ENCODE data around the gene KRTCAP2. TPM values are rescaled to one million over a fixed set of nuclear protein-coding genes. Genes with fewer than 3 reads are reported as not detected.

The KRTCAP2 gene
- total RNA-seq, 1 experiment from 2014 or later = 156 TPM

GRCh38 chr1:155135415-155136028, 37.6 kb downstream of the KRTCAP2 start, which contains the start of gene SLC50A1:
SLC50A1 (plus strand) TSS chr1:155135852; CDS start chr1:155135912, 60 bp downstream.
- Histone ChIP-seq H3F3A (ENCODE audit: insufficient read depth, low read depth) (peaks cover 60% of the 10 kb centered on the region), H3K27me3 (ENCODE audit: insufficient read depth, low read depth) (no peaks in the 10 kb centered on the region), H3K4me2 (peak within 1 kb of the TSS; percentile 94), H3K9me3 (ENCODE audit: insufficient read depth, low read depth) (no peaks in the 10 kb centered on the region), H4K20me1 (ENCODE audit: insufficient read depth) (no peaks in the 10 kb centered on the region), H3K9me2 (ENCODE audit: insufficient read depth) (no peaks in the 10 kb centered on the region), H3K79me2 (ENCODE audit: low read depth) (peaks cover 62% of the 10 kb centered on the region), H3K4me3 (peak within 1 kb of the TSS; percentile 78), H2AFZ (peak within 1 kb of the TSS; percentile 70; the same call in 1 of the 2 replicates), H3K27ac (peak within 1 kb of the TSS; percentile 99), H3K36me3 (ENCODE audit: low read depth) (peaks cover 29% of the 10 kb centered on the region), H3K4me1 (replicated peaks; ENCODE audit: insufficient read depth) (peaks cover 54% of the 10 kb centered on the region)
- intact Hi-C loops (cut with micrococcal nuclease; ENCODE audit: unreplicated experiment) = loop anchor here (1.0 to 5.0 kb wide), 4 partner anchors 8 to 163 kb away; partner anchors contain the start of genes CKS1B, EFNA1 and SHC1
- BruUV-seq (replicated peaks) = no TSS peak
- CTCF ChIA-PET = interaction anchor here (1.1 kb wide), 1 partner anchor 10 kb away, joined by 3 read pairs; no protein-coding TSS in a partner anchor
- peak; percentile 80 to 94 for DNase-seq
- POLR2A ChIA-PET (ENCODE audit: unreplicated experiment) = interaction anchor here (0.6 to 0.7 kb wide), 3 partner anchors 420 to 769 kb away, joined by 3 to 4 read pairs (median 3); no protein-coding TSS in a partner anchor
- TF ChIP-seq EZH2 (IDR thresholded peaks at IDR 0.05; ENCODE audit: low read depth) (no peak), CTCF (conservative IDR thresholded peaks at IDR 0.05) (0 out of 2 replicates have a peak, but pooled peaks have one; percentile 15)

GRCh38 chr1:155134880-155135414, 38.2 kb downstream of the KRTCAP2 start:
- TF ChIP-seq CTCF (conservative IDR thresholded peaks at IDR 0.05) = no peak
- no peak for TF ChIP-seq EZH2 (IDR thresholded peaks at IDR 0.05; ENCODE audit: low read depth)
- intact Hi-C loops (cut with micrococcal nuclease; ENCODE audit: unreplicated experiment) = loop anchor here (1.0 to 5.0 kb wide), 4 partner anchors 8 to 163 kb away; partner anchors contain the start of genes CKS1B, EFNA1 and SHC1
- Histone ChIP-seq H3K4me2 (peak overlapping the region; percentile 94), H3K4me1 (replicated peaks; ENCODE audit: insufficient read depth) (peaks cover 60% of the 10 kb centered on the region), H3K36me3 (ENCODE audit: low read depth) (peaks cover 29% of the 10 kb centered on the region), H3K9me2 (ENCODE audit: insufficient read depth) (no peaks in the 10 kb centered on the region), H3F3A (ENCODE audit: insufficient read depth, low read depth) (peaks cover 60% of the 10 kb centered on the region), H4K20me1 (ENCODE audit: insufficient read depth) (no peaks in the 10 kb centered on the region), H3K79me2 (ENCODE audit: low read depth) (peaks cover 66% of the 10 kb centered on the region), H2AFZ (no peak overlapping the region), H3K27ac (peak overlapping the region; percentile 99), H3K27me3 (ENCODE audit: insufficient read depth, low read depth) (no peaks in the 10 kb centered on the region), H3K4me3 (peak overlapping the region; percentile 78), H3K9me3 (ENCODE audit: insufficient read depth, low read depth) (no peaks in the 10 kb centered on the region)
- DNase-seq = peak; percentile 94 to 98
- BruUV-seq (replicated peaks) = TSS peak; percentile 68
- ChIA-PET CTCF (interaction anchor here (1.1 kb wide), 1 partner anchor 9 kb away, joined by 3 read pairs; no protein-coding TSS in a partner anchor), POLR2A (ENCODE audit: unreplicated experiment) (interaction anchor here (0.6 to 1.1 kb wide), 3 partner anchors 43 to 770 kb away, joined by 3 to 15 read pairs (median 4); no protein-coding TSS in a partner anchor)

- Histone ChIP-seq H4K20me1 (ENCODE audit: insufficient read depth) (no peaks in the 10 kb centered on the region), H3K4me1 (replicated peaks; ENCODE audit: insufficient read depth) (peaks cover 60% of the 10 kb centered on the region), H3K79me2 (ENCODE audit: low read depth) (peaks cover 60% of the 10 kb centered on the region), H2AFZ (no peak overlapping the region), H3F3A (ENCODE audit: insufficient read depth, low read depth) (peaks cover 61% of the 10 kb centered on the region), H3K36me3 (ENCODE audit: low read depth) (peaks cover 29% of the 10 kb centered on the region), H3K27ac (peak overlapping the region; percentile 99), H3K9me2 (ENCODE audit: insufficient read depth) (no peaks in the 10 kb centered on the region), H3K9me3 (ENCODE audit: insufficient read depth, low read depth) (no peaks in the 10 kb centered on the region), H3K27me3 (ENCODE audit: insufficient read depth, low read depth) (no peaks in the 10 kb centered on the region), H3K4me2 (peak overlapping the region; percentile 94), H3K4me3 (peak overlapping the region; percentile 78)
- ChIA-PET POLR2A (ENCODE audit: unreplicated experiment) (interaction anchor here (0.6 to 1.1 kb wide), 2 partner anchors 22 to 43 kb away, joined by 4 to 15 read pairs; no protein-coding TSS in a partner anchor), CTCF (interaction anchor here (0.6 to 1.1 kb wide), 2 partner anchors 9 kb away, joined by 3 to 4 read pairs; no protein-coding TSS in a partner anchor)
- DNase-seq = peak in 1 of 2 experiments; percentile 44
- TF ChIP-seq CTCF (conservative IDR thresholded peaks at IDR 0.05) = no peak
- no peak for TF ChIP-seq EZH2 (IDR thresholded peaks at IDR 0.05; ENCODE audit: low read depth)
- intact Hi-C loops (cut with micrococcal nuclease; ENCODE audit: unreplicated experiment) = loop anchor here (2.0 kb wide), 1 partner anchor 50 kb away; no protein-coding TSS in a partner anchor
- no TSS peak for BruUV-seq (replicated peaks)
Measured at GRCh38 chr1:155134322-155134721, 38.8 kb downstream of the KRTCAP2 start.

Data from PC-9 (cell line).